T-helper 17 cell (primary cell): ENCODE measurements around the gene SBF2. TPM values are rescaled to one million over a fixed set of nuclear protein-coding genes. Genes with fewer than 3 reads are reported as not detected.
"Not testable (repeated sequence)": the region's sequence is repeated elsewhere in the genome, so short reads cannot be mapped to it uniquely, and the experiment has no call there.

Experiments used
- ATAC-seq: fragments of 150-1000 bp; cut with Tn5 transposase; 2 replicates; pipeline ENCODE4 v1.10.0; 2021; ENCODE audit warnings: mild to moderate bottlenecking, moderate library complexity
- DNase-seq, 3 donors: peaks; one replicate each; pipeline versions ENCODE4 v3.0.0 to v3.0.0-alpha.2; 2020 to 2021
- H3K9me3 ChIP-seq: one replicate; pipeline ENCODE4 v1.7.0; 2013; ENCODE audit warnings: low read length, mild to moderate bottlenecking; ENCODE audit not compliant: control insufficient read depth, poor library complexity, severe bottlenecking
- H3K27ac Mint-ChIP-seq: one replicate; pipeline ENCODE4 v1.8.0; 2022; ENCODE audit warnings: mild to moderate bottlenecking, moderate library complexity, mixed read lengths
- H3K27me3 Mint-ChIP-seq: one replicate; pipeline ENCODE4 v1.8.0; 2022; ENCODE audit warnings: mixed read lengths
- H3K36me3 Mint-ChIP-seq: one replicate; pipeline ENCODE4 v1.8.0; 2022; ENCODE audit warnings: low read depth, mixed read lengths
- H3K4me1 Mint-ChIP-seq: one replicate; pipeline ENCODE4 v1.8.0; 2022; ENCODE audit warnings: mild to moderate bottlenecking, mixed read lengths
- H3K4me3 Mint-ChIP-seq: one replicate; pipeline ENCODE4 v1.8.0; 2022; ENCODE audit warnings: mild to moderate bottlenecking, moderate library complexity, mixed read lengths
- total RNA-seq, 4 donors: library from RNA in 2 of 4; stranded (reverse) in 2 of 4; gene quantifications; one replicate each; pipeline ENCODE4 v1.2.3 and lab custom pipeline; 2022 to 2026

Gene SBF2
- total RNA-seq, 2 donors from 2014 or later, result 15.5 to 23.1 TPM

- Mint-ChIP-seq H3K36me3 (no peaks in the 10 kb centered on the region), H3K4me3 (no peak overlapping the region), H3K27me3 (no peaks in the 10 kb centered on the region), H3K4me1 (peaks cover 3% of the 10 kb centered on the region), H3K27ac (no peak overlapping the region)
- DNase-seq (no peak), ATAC-seq (no peak)
- H3K9me3 ChIP-seq, result no peaks in the 10 kb centered on the region
These were observed 180.2 kb downstream of the SBF2 start for GRCh38 chr11:10113852-10114251.

- Mint-ChIP-seq H3K27ac (no peak overlapping the region), H3K4me1 (peaks cover 4% of the 10 kb centered on the region), H3K27me3 (no peaks in the 10 kb centered on the region), H3K36me3 (no peaks in the 10 kb centered on the region), H3K4me3 (no peak overlapping the region)
- no peak for DNase-seq
- no peaks in the 10 kb centered on the region for H3K9me3 ChIP-seq
- no peak for ATAC-seq
These were observed 184.2 kb downstream of the SBF2 start for GRCh38 chr11:10109806-10110205.

DNA sequence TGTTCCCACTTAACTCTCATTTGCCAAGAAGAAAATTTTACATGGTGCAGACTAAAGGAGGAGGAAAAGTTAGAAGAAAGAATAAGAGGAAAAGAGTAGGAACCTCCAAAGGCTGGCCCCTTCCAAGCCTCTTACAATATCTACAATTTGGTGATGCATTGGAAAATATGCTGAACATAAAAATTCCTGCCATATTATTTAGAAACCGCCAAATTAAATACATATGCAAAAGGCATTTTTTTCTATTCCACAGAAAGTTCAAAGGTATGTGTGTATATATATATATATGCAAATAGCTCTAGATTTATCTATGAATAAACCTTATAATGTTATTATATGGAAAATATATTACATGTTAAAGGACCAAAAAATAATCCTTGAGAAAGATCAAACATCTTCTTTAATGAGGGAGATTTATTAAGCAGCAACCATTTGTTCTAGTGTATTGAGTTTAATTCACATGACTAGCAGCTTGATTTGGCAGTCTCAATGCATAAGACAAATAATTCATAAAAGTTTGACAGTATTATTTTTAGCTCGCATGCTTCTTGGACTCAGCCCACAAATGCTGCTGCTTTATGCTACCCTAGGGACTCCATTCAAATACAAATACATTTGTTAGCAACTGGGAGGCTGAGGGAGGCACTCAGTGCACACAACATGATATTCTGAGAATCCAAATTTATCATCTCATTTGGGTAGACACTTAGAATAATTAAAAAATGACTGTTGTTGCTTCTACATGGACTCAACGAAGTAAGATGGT lies 184.9 kb downstream of the SBF2 start:
- no peak for DNase-seq
- no peaks in the 10 kb centered on the region for H3K36me3 Mint-ChIP-seq
- no peaks in the 10 kb centered on the region for H3K9me3 ChIP-seq
- H3K27ac Mint-ChIP-seq, result no peak overlapping the region
- ATAC-seq, result no peak
- no peaks in the 10 kb centered on the region for H3K27me3 Mint-ChIP-seq
- H3K4me1 Mint-ChIP-seq, result peaks cover 2% of the 10 kb centered on the region
- H3K4me3 Mint-ChIP-seq, result no peak overlapping the region

DNA sequence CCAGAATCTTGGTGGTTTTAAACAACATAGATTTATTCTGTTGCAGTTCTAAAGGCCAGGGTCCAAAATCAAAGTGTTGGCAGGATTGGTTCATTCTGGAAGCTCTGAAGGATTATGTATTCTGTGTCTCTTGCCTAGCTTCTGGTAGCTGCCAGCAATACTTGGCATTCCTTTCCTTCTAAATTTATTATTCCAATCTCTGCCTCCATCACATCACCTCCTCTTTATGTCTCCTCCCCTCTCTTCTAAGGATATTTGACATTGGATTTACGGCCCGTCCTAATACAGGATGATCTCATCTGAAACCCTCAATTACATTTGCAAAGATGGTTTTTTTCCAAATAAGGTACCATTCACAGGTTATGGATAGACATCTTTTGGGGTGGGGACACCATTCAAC lies 186.5 kb downstream of the SBF2 start:
- ATAC-seq, result no peak
- Mint-ChIP-seq H3K36me3 (no peaks in the 10 kb centered on the region), H3K4me1 (peaks cover 2% of the 10 kb centered on the region), H3K27ac (no peak overlapping the region), H3K4me3 (no peak overlapping the region), H3K27me3 (no peaks in the 10 kb centered on the region)
- no peaks in the 10 kb centered on the region for H3K9me3 ChIP-seq
- no peak for DNase-seq

DNA sequence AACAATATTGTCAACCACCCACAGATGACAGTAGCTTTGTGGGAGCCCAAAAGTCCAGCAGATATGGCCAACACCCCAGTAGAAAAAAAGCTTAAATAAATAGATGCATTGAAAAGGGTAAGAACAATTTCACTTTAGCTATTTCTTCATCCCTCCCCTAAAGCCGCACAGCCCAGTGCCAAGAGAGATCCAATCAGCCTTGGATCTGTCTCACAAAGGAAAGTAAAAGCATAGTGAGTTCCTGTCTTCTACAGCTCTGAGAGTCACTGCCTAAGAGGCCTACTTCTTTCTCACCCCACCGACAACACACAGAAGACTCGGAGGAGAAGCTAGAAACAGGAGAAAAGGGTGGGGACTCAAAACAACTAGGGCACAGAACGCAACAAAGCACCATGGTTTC lies 196.4 kb downstream of the SBF2 start:
- DNase-seq (no peak), ATAC-seq (no peak)
- Mint-ChIP-seq H3K36me3 (peaks cover 10% of the 10 kb centered on the region), H3K27ac (no peak overlapping the region), H3K4me3 (no peak overlapping the region), H3K4me1 (no peaks in the 10 kb centered on the region), H3K27me3 (no peaks in the 10 kb centered on the region)
- no peaks in the 10 kb centered on the region for H3K9me3 ChIP-seq

DNA sequence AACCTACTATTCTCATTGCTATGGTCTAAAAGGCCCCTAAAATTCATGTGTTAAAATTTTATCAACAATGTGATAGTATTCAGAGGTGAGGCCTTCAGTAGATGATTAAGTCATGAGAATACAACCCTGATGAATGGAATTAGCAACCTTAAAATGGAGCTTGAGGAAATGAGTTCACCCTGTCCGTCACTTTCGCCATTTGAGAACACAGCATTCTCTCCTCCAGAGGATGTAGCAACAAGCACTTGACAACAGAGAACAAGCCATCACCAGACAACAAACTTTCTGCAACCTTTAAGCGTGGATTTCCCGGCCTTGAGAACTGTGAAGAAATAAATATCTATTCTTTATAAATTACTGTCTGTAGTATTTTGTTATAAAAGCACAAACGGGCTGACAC lies 197.0 kb downstream of the SBF2 start:
- H3K9me3 ChIP-seq, result no peaks in the 10 kb centered on the region
- no peak overlapping the region for H3K4me3 Mint-ChIP-seq
- H3K27me3 Mint-ChIP-seq, result no peaks in the 10 kb centered on the region
- no peak for ATAC-seq
- no peak overlapping the region for H3K27ac Mint-ChIP-seq
- H3K4me1 Mint-ChIP-seq, result peaks cover 3% of the 10 kb centered on the region
- H3K36me3 Mint-ChIP-seq, result peaks cover 10% of the 10 kb centered on the region
- no peak for DNase-seq

- Mint-ChIP-seq H3K4me3 (no peak overlapping the region), H3K27ac (no peak overlapping the region)
- no peak for ATAC-seq
These were observed 198.4 kb downstream of the SBF2 start for GRCh38 chr11:10095412-10096208.

GRCh38 chr11:10092426-10092825 lies 201.6 kb downstream of the SBF2 start:
- H3K9me3 ChIP-seq, result no peaks in the 10 kb centered on the region
- DNase-seq, result no peak
- H3K27me3 Mint-ChIP-seq, result no peaks in the 10 kb centered on the region
- peaks cover 8% of the 10 kb centered on the region for H3K4me1 Mint-ChIP-seq
- no peak for ATAC-seq
- H3K27ac Mint-ChIP-seq, result no peak overlapping the region
- H3K4me3 Mint-ChIP-seq, result no peak overlapping the region
- no peaks in the 10 kb centered on the region for H3K36me3 Mint-ChIP-seq

More at GRCh38 chr11:10095412-10096208, 198.4 kb downstream of the SBF2 start:
- no peak for DNase-seq
- no peaks in the 10 kb centered on the region for H3K9me3 ChIP-seq
- no peaks in the 10 kb centered on the region for H3K27me3 Mint-ChIP-seq
- peaks cover 6% of the 10 kb centered on the region for H3K36me3 Mint-ChIP-seq
- H3K4me1 Mint-ChIP-seq, result peaks cover 8% of the 10 kb centered on the region

DNA sequence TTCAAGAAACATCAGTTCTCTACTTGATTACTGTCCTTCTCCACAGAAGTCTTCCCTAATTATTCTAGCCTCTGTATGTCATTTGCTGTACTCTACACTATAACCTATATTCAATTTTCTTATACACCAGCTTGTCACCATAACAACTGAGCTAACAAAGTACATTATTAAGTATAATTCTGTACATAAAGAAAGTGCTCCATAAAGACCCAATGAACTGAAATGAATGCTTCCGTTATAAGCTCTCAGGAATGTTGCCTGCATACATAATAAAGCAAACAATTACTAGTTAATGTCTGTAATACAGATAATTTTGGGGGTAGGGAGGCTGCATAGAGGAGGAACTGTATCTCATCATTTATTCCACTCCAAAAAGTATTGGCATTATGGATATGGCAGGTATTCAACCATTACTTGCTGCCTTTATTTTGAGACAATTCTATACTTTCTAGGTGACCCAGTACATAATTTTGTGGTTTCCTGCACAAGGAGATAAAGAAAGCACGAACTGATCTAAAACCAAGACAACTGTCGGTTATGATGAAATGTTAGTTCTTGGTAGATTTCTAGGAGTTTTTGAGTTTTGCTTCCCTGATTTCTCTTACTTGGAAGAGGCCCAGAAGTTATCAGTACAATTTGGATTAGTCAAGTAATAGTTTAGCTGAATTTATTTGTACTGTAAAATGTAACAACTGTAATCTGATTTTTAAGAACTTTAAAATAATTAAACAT lies 202.5 kb downstream of the SBF2 start:
- H3K9me3 ChIP-seq, result no peaks in the 10 kb centered on the region
- no peak for DNase-seq
- Mint-ChIP-seq H3K27ac (no peak overlapping the region), H3K36me3 (no peaks in the 10 kb centered on the region), H3K27me3 (no peaks in the 10 kb centered on the region), H3K4me3 (no peak overlapping the region), H3K4me1 (peaks cover 8% of the 10 kb centered on the region)
- no peak for ATAC-seq

GRCh38 chr11:10087923-10088225 lies 206.1 kb downstream of the SBF2 start:
- not testable (repeated sequence) for H3K36me3 Mint-ChIP-seq, H3K27ac Mint-ChIP-seq, ATAC-seq

GRCh38 chr11:10087186-10087922 lies 206.7 kb downstream of the SBF2 start:
- H3K36me3 Mint-ChIP-seq, result no peaks in the 10 kb centered on the region
- DNase-seq, result no peak

More at GRCh38 chr11:10087923-10088225, 206.1 kb downstream of the SBF2 start:
- not testable (repeated sequence) for H3K9me3 ChIP-seq, DNase-seq, H3K4me3 Mint-ChIP-seq, H3K27me3 Mint-ChIP-seq, H3K4me1 Mint-ChIP-seq

DNA sequence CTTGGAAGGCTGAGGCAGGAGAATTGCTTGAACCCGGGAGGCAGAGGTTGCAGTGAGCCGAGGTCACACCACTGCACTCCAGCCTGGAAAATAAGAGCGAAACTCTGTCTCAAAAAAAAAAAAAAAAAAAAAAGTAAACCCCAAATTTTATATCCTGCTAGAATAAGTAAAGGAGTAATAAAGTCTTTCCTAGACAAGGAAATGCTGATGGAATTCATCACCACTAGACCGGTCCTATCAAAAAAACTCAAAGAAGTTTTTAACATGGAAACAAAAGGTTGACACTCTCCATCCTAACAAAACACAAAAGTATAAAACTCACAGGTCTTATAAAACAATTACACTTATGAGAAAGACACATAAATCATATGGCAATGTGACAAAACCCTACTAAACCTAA lies 213.9 kb downstream of the SBF2 start:
- peaks cover 2% of the 10 kb centered on the region for H3K9me3 ChIP-seq
- Mint-ChIP-seq H3K27ac (no peak overlapping the region), H3K4me1 (no peaks in the 10 kb centered on the region), H3K27me3 (no peaks in the 10 kb centered on the region), H3K36me3 (peaks cover 2% of the 10 kb centered on the region), H3K4me3 (no peak overlapping the region)
- DNase-seq (no peak), ATAC-seq (no peak)

More at GRCh38 chr11:10087186-10087922, 206.7 kb downstream of the SBF2 start:
- no peak overlapping the region for H3K4me3 Mint-ChIP-seq
- no peaks in the 10 kb centered on the region for H3K9me3 ChIP-seq
- H3K27ac Mint-ChIP-seq, result no peak overlapping the region
- ATAC-seq, result no peak
- H3K27me3 Mint-ChIP-seq, result no peaks in the 10 kb centered on the region
- peaks cover 6% of the 10 kb centered on the region for H3K4me1 Mint-ChIP-seq
